Fibroblast of mammary gland (primary cell): ENCODE data around the gene ACADS.

ENCODE experiments used
- DNase-seq: peaks from one replicate; pipeline ENCODE4 v3.0.0-alpha.2; 2010; ENCODE audit warnings: low read depth
- H3K4me3 ChIP-seq: 2 replicates; pipeline ENCODE4 v1.5.1; 2011; ENCODE audit warnings: low read depth, mild to moderate bottlenecking, low read length, moderate library complexity; ENCODE audit not compliant: control insufficient read depth
- TF ChIP-seq, protein P1 (sequence below): conservative IDR thresholded peaks from 2 replicates; pipeline ENCODE4 v1.5.1; 2011; ENCODE audit warnings: low read depth, low read length, inconsistent platforms; ENCODE audit not compliant: control insufficient read depth, insufficient read depth

Gene ACADS

DNA sequence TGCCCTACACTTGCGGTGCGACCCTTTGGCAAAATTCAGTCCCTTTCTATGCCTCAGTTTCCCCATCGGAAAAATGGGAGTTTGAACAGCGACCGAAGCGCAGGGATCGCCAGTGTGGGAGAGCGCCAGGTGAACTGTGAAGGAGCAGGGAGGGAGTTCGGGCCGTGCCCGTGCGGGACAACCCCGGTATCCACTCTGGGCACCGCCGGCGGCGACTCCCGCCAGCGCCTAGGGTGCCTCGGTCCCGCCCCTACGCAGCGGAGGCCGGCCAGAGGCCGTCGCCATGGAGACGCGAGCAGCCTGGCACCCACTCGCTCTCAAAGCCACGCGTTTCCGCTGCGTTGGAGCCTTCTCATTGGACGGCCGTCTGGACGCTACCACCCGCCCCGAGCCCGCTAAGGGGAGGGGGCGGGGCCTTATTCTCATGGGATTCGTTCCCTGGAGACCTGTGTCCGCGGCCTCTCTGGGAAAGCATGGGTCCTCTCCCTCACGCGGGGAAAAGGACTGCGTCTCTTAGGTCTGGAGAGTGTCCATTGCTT, 39.4 kb upstream of the ACADS start:
- peak; percentile 95 for DNase-seq
- TF ChIP-seq, protein P1, sequence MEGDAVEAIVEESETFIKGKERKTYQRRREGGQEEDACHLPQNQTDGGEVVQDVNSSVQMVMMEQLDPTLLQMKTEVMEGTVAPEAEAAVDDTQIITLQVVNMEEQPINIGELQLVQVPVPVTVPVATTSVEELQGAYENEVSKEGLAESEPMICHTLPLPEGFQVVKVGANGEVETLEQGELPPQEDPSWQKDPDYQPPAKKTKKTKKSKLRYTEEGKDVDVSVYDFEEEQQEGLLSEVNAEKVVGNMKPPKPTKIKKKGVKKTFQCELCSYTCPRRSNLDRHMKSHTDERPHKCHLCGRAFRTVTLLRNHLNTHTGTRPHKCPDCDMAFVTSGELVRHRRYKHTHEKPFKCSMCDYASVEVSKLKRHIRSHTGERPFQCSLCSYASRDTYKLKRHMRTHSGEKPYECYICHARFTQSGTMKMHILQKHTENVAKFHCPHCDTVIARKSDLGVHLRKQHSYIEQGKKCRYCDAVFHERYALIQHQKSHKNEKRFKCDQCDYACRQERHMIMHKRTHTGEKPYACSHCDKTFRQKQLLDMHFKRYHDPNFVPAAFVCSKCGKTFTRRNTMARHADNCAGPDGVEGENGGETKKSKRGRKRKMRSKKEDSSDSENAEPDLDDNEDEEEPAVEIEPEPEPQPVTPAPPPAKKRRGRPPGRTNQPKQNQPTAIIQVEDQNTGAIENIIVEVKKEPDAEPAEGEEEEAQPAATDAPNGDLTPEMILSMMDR = no peak
- peak overlapping the region; percentile 79 for H3K4me3 ChIP-seq

DNA sequence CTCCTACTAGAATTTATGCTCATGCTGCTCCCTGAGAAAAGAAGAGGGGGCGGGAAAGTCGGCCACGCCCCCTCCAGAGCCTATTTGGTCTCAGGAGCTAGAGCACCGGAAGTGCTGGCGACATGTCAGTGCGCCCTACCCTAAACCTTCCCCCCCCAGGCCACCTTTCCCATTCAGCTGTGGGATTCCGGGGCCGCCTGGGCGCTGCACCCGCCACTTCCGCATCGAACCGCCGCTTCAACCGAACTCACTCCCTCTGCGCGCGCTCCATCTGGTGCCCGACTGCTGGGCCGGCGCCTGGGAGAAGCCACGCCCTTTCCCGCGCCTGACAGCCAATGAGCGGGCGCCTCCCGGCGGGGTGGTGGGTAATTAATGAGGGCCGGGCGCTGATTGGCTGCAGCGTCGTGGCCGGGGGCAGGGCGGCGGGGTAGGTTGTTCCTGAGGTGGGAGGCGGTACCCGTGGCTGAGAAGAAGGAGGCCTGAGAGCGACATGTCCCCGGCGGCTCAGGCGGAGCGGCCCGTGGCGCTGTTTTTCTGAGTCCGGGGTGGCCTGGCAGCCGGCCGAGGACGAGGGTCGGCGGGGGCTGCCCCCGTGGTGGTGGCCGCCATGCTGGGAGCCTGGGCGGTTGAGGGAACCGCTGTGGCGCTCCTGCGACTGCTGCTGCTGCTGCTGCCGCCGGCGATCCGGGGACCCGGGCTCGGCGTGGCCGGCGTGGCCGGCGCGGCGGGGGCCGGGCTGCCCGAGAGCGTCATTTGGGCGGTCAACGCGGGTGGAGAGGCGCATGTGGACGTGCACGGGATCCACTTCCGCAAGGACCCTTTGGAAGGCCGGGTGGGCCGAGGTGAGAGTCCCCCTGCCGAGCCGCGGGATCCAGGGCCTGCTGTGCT, 38.7 kb upstream of the ACADS start, which contains the start of gene MLEC:
Gene MLEC, plus strand, starts transcription at position 460 of the 888 bp plus-strand sequence. Its CDS starts 148 bp downstream, at position 608.
- DNase-seq = peak; percentile 94
- H3K4me3 ChIP-seq = peak within 1 kb of the TSS; percentile 79
- TF ChIP-seq, protein P1 = no peak

DNA sequence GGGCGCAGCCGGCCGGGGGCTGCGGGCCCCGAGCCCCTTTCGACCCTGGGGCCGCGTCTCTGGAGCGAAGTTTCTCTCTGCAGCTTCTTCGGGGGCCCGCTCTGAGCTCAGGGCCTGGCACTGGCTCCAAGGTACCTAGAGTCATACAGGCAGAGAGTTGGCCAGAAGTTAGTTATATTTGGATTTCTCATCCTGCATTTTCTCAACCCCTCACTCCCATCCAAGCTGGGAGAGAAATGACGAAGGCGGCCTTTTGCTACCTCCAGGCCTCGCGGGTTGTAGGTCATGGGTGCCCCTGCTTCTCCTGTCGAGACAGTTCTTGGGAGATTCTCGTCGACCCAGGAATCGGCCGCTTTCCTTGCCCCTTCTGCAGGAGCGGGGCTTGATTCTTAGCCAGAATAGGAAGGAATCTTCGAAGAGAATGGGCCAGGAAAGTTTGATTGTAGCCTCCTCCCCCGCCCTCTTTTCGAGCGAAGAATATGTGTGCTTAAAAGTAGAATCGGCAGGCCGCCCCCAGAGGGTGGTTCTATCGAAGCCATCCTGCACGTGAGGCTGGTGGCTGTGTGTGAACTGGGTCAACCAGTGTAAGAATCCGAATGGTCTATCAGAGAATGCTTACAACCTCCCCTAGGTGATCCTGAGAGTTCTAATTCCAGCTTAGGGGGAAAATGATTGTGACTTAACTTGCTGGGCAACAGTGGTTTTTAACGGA, 37.9 kb upstream of the ACADS start:
- peak; percentile 29 for DNase-seq
- peak overlapping the region; percentile 79 for H3K4me3 ChIP-seq

DNA sequence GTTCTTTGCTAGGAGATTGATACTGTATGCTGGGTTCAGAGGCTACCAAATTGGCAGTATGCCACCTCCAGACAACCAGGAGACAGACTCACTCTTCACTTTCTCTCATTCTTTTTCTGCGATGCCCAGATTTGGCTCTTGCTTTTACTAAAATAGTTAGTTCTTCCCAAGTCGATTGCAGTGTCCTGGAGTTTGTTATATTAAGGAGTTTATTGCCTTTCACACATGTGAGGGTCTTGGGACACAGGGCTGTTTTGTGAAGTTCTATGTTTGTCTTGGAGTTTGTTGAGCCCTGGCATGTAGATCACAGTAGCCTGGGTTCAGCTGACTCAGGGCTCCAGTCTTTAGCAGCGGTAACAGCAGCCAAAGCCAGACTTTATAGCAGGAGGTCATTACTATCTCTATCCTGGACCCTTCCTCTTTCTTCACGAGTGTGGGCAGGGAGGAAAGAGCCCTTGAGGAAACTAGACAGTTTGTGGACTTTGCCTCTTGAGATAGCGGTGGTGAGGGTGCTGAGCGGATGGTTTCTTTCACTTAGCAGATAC, 37.0 kb upstream of the ACADS start:
- peak overlapping the region; percentile 79 for H3K4me3 ChIP-seq
- DNase-seq = peak; percentile 52
- TF ChIP-seq, protein P1 = no peak

More for the DNA sequence above, 37.9 kb upstream of the ACADS start:
- TF ChIP-seq, protein P1 = no peak

DNA sequence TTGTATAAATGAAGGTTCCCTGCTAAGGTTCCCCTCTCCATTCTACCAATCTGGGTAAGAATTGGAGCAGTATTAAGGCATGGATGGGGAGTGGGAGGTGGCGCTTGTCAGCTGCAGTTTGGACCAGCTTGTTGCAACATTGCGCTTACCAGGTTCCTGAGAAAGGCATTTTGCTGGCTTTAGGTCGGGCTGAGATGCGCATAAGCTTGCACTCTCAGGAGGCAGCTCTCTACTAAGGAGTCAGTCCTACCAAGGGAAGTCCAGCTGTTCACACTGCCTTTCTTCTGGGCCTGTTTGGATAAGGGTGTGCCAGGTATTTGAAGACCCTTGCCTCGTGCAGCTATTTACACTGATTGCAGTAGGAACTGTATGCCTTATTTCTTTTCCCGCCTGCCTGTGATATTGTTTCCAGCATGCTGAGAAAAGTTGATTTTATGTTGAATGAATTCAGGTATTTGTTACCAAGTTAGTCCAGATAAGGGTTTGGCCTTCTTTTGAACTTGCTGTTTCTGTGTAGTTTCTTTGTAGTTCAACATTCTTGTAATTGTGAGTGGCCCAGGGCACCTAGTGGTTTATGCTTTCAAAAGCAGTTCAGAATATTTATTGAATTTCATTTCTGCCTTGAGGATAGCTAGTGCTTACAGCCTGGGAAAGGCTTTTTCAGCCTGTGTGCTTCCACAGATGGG, 36.1 kb upstream of the ACADS start:
- no peak overlapping the region for H3K4me3 ChIP-seq
- DNase-seq = no peak
- TF ChIP-seq, protein P1 = no peak

DNA sequence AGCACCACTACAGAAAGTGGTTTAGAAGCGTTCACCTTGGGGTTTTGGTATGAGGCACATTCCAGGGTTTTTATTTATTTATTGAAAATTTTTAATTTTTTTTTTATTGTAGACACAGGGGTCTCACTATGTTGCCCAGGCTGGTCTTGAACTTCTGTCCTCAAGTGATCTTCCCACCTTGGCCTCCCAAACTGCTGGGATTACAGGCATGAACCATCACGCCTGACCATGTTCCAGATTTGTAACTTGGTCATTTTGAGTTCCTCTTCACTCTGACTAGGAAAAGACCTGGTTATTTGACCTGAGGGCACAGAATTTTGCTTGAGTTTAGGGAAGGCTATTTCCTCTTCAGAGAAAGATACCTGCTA, 35.6 kb upstream of the ACADS start:
- TF ChIP-seq, protein P1 = no peak

More for the DNA sequence above, 35.6 kb upstream of the ACADS start:
- DNase-seq = no peak
- H3K4me3 ChIP-seq = no peak overlapping the region
